Adrenal gland (tissue), 12 donors: ENCODE measurements around the gene PRKCH. TPM values are rescaled to one million over a fixed set of nuclear protein-coding genes. Genes with fewer than 3 reads are reported as not detected.
A peak's percentile ranks its signal among the peaks of the same experiment; 100 is the strongest.

Source experiments
- DNase-seq, 7 donors: peaks; one replicate each; pipeline ENCODE4 v3.0.0-alpha.2; 2019 to 2020
- H3K27ac ChIP-seq, 5 donors: fragments of 200-600 bp; sonication (generic) in 4 of 5; 1 replicate in 3 of 5; 2 replicates in 2 of 5; pipeline versions ENCODE4 v1.5.1 to v1.8.0; 2016 to 2020; ENCODE audit warnings: mild to moderate bottlenecking in 1 of 5
- H3K27me3 ChIP-seq: fragments of 200-600 bp; 2 replicates; pipeline ENCODE4 v1.8.0; 2021
- H3K36me3 ChIP-seq, 2 donors: fragments of 200-600 bp; replicated peaks in 1 of 2; 1 replicate in 1 of 2; 2 replicates in 1 of 2; pipeline versions ENCODE4 v1.5.1 to v1.8.0; 2018 to 2022
- H3K4me1 ChIP-seq, 2 donors: fragments of 200-600 bp; replicated peaks in 1 of 2; 1 replicate in 1 of 2; 2 replicates in 1 of 2; pipeline versions ENCODE4 v1.5.1 to v1.8.0; 2018 to 2021
- H3K4me3 ChIP-seq, 4 donors: fragments of 200-600 bp; sonication (generic) in 3 of 4; one replicate each; pipeline ENCODE4 v1.5.1; 2016 to 2018
- H3K9me3 ChIP-seq, 3 donors: fragments of 200-600 bp; sonication (generic) in 1 of 3; replicated peaks in 1 of 3; 1 replicate in 2 of 3; 2 replicates in 1 of 3; pipeline versions ENCODE4 v1.5.1 to v1.8.0; 2016 to 2021
- POLR2A ChIP-seq, 2 donors: fragments of 450-650 bp; IDR thresholded peaks; one replicate each; pipeline ENCODE4 v1.6.1; 2017; ENCODE audit warnings: antibody characterized with exemption in 2 of 2, mild to moderate bottlenecking in 2 of 2, moderate library complexity in 1 of 2
- WGBS, 4 donors: extraction: QIAGEN DNeasy Blood & Tissue Kit in 2 of 4; methylation state at CpG; one replicate each; pipeline versions ENCODE4 v1.1.5 to v1.1.7; 2013 to 2017; 5-methylcytosine and 5-hydroxymethylcytosine counted together
- intact Hi-C, 2 donors: fragments of 100-400 bp; cut with DNase I; formaldehyde crosslinking; loops; one replicate each; pipeline versions ENCODE4 v1.14.1 to v1.15.0; 2022 to 2023
- polyA plus RNA-seq, 3 donors: library from polyadenylated mRNA; stranded (reverse); fragments of 200-250 nt in 2 of 3; fragments of 350-450 nt in 1 of 3; fragmentation: Illumina TruSeq in 1 of 3; extraction: RNeasy Lipid Tissue Mini Kit (QIAGEN cat#74804) in 1 of 3; gene quantifications; one replicate each; pipeline ENCODE4 v1.2.3, GENCODE V29; 2013 to 2014
- total RNA-seq, 9 donors: library from RNA; depleted of rRNA in 4 of 9; stranded (reverse); fragments of >200 nt in 4 of 9; fragments of 120-200 nt in 1 of 9; fragmentation: NEBNext Ultra II Directional in 1 of 9; extraction: Animal tissue kit (Norgen Biotek cat#: 25700) in 1 of 9; gene quantifications; one replicate each; pipeline versions ENCODE4 v1.1.0 to v1.2.4, GENCODE V29; 2013 to 2023
- TF ChIP-seq, protein P1 (sequence below), 6 experiments: fragments of 450-650 bp in 4 of 6; fragments of 200-600 bp in 2 of 6; sonication (generic) in 1 of 6; IDR thresholded peaks; 1 replicate in 5 of 6; 2 replicates in 1 of 6; pipeline versions ENCODE4 v1.5.1 to v1.8.0; 2016 to 2021; ENCODE audit warnings: antibody characterized with exemption in 6 of 6, mild to moderate bottlenecking in 2 of 6, moderate library complexity in 1 of 6
- donor health status: healthy with polysubstance abuse.
- donor health status: Bipolar disorder and iron deficiency.
- donor health status: DM: yes; HTN: yes; CAD: no.
- donor health status: DM: no; HTN: no; CAD: no.
- donor health status: DM: no; HTN: no; CAD: no.
- donor health status: DM: yes; HTN: yes; CAD: no.

PRKCH gene
- total and polyA plus RNA-seq, 12 donors = 7.8 to 28.1 (median 17.0) TPM

DNA sequence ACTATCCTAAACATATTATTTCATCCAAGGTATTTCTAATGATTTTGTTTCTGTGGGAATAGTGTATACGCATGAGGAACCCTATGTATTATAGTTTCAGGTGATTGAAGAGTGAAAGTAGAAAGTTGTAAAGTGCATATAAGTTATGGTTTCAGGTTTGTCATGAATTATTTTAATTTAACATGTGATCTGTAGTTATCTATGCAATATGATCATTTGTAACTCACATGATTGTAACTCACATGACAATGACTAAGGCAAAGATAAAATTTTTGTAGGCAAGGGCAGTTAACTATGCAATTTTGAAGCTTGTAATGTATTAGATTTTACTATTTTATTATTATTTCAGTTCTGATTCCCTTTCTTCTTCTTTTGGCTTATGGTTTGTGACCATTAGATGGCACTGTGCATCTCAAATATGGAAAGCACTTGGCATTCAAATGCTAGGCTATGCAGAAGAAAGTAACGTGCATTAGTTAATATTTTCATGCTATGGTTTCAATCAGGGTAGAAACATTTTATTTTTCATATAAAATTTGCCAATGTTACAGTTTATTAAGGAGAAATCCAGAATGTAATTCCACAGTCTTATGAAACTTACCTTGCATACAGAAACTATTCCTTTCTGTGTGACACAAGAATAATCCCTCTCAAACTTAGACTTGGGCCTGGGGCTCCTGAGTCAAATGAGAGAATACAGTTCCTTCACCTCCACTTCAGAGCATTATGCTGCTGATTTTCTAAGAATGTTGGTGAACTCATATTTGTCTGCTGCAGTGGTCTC, 24.5 kb upstream of the PRKCH start:
- Histone ChIP-seq H3K9me3 (no peaks in the 10 kb centered on the region), H3K4me3 (no peak overlapping the region), H3K36me3 (no peaks in the 10 kb centered on the region), H3K27ac (peak overlapping the region in 1 of 5 donors; percentile 52), H3K4me1 (peaks cover 7 to 14% of the 10 kb centered on the region in 2 donors), H3K27me3 (no peaks in the 10 kb centered on the region)
- TF ChIP-seq, protein P1, sequence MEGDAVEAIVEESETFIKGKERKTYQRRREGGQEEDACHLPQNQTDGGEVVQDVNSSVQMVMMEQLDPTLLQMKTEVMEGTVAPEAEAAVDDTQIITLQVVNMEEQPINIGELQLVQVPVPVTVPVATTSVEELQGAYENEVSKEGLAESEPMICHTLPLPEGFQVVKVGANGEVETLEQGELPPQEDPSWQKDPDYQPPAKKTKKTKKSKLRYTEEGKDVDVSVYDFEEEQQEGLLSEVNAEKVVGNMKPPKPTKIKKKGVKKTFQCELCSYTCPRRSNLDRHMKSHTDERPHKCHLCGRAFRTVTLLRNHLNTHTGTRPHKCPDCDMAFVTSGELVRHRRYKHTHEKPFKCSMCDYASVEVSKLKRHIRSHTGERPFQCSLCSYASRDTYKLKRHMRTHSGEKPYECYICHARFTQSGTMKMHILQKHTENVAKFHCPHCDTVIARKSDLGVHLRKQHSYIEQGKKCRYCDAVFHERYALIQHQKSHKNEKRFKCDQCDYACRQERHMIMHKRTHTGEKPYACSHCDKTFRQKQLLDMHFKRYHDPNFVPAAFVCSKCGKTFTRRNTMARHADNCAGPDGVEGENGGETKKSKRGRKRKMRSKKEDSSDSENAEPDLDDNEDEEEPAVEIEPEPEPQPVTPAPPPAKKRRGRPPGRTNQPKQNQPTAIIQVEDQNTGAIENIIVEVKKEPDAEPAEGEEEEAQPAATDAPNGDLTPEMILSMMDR (IDR thresholded peaks at IDR 0.05) = peak; percentile 40 to 66 (median 52)
- TF ChIP-seq POLR2A (IDR thresholded peaks at IDR 0.05) = no peak
- peak in 1 of 7 donors; percentile 11 for DNase-seq
- WGBS, 4 donors = 25 to 34% (median 30%) methylated on average over 2 of the region's 2 CpGs
- intact Hi-C loops = loop anchor here (10.0 kb wide), 2 partner anchors 158 to 538 kb away; no protein-coding TSS in a partner anchor

DNA sequence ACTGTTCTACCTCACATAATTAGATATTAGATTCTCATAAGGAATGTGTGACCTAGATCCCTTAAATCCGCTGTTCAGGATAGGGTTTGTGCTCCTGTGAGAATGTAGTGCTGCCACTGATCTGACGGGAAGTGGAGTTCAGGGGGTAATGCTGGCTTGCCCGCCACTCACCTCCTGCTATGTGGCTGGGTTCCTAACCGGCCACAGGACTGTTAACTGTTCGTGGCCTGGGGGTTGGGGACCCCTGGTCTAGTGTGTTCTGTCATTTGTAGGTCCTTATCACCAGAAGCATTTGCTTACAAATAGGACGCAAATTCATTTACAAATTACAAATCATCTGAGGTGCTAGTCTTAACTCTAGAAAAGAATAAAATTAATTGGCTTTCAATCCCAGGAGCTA, 23.8 kb upstream of the PRKCH start:
- intact Hi-C loops = loop anchor here (10.0 kb wide), 2 partner anchors 157 to 537 kb away; no protein-coding TSS in a partner anchor
- H3K4me3 ChIP-seq = no peak overlapping the region
- H3K27ac ChIP-seq = no peak overlapping the region
- no peak for DNase-seq
- TF ChIP-seq POLR2A (IDR thresholded peaks at IDR 0.05) = no peak
- WGBS, 4 donors = 64 to 80% (median 75%) methylated on average over 6 of the region's 6 CpGs
- H3K9me3 ChIP-seq = no peaks in the 10 kb centered on the region
- no peaks in the 10 kb centered on the region for H3K36me3 ChIP-seq
- H3K4me1 ChIP-seq = peaks cover 7 to 14% of the 10 kb centered on the region in 2 donors
- H3K27me3 ChIP-seq = no peaks in the 10 kb centered on the region

DNA sequence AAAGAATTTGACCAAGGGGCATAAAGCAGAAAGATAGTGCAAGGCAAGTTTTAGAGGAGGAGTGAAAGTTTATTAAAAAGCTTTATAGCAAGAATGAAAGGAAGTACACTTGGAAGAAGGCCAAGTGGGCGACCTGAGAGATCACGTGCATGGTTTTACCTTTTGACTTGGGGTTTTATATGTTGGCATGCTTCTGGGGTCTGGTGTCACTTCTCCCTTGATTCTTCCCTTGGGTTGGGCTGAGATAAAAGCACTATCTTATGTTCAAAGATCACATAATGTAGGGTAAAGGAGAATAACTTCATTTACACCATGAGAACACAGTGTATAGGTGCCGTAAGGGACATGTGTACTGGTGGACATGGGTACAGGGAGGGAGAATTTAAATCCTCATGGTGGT, 22.6 kb upstream of the PRKCH start:
- Histone ChIP-seq H3K27ac (no peak overlapping the region), H3K9me3 (peaks cover 0 to 4% (median 0%) of the 10 kb centered on the region in 3 donors), H3K27me3 (no peaks in the 10 kb centered on the region), H3K4me3 (no peak overlapping the region), H3K4me1 (peaks cover 7 to 14% of the 10 kb centered on the region in 2 donors), H3K36me3 (no peaks in the 10 kb centered on the region)
- WGBS, 4 donors = 62 to 73% (median 67%) methylated on average over 3 of the region's 3 CpGs
- intact Hi-C loops = loop anchor here (10.0 kb wide), 2 partner anchors 156 to 536 kb away; no protein-coding TSS in a partner anchor
- no peak for DNase-seq
- no peak for TF ChIP-seq POLR2A (IDR thresholded peaks at IDR 0.05)
- TF ChIP-seq, protein P1 (IDR thresholded peaks at IDR 0.05) = no peak

DNA sequence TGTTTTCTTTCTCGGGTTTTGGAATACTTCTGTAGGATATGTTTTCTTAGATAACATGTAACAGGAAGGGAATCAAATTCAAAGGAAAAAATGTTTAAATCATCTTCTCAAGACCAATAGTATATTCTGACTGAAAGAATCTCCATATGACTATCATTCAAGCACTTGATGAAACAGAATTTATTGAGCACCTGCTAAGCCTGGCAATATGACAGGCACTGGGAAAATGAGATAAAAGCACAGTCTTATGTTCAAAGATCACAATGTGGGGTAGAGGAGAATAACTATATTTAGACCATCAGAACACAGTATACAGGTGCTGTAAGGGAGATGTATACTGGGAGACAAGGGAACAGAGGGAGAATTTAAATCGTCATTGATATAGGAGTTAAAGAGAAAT, 21.2 kb upstream of the PRKCH start:
- 39 to 56% (median 44%) methylated on average over 2 of the region's 2 CpGs for WGBS, 4 donors
- DNase-seq = no peak
- Histone ChIP-seq H3K36me3 (no peaks in the 10 kb centered on the region), H3K27me3 (no peaks in the 10 kb centered on the region), H3K4me3 (no peak overlapping the region), H3K9me3 (peaks cover 0 to 7% (median 0%) of the 10 kb centered on the region in 3 donors), H3K4me1 (peaks cover 7 to 14% of the 10 kb centered on the region in 2 donors), H3K27ac (no peak overlapping the region)
- TF ChIP-seq, protein P1 (IDR thresholded peaks at IDR 0.05) = no peak
- no peak for TF ChIP-seq POLR2A (IDR thresholded peaks at IDR 0.05)
- intact Hi-C loops = no loop called here
